Esophagus muscularis mucosa (tissue), 3 donors: Measurements from ENCODE around the gene SPSB2.

Experiments used
- CTCF ChIP-seq, 3 experiments: fragments of 200-600 bp in 2 of 3; fragments of 450-650 bp in 1 of 3; sonication (generic) in 2 of 3; IDR thresholded peaks; one replicate each; pipeline ENCODE4 v1.5.1; 2017 to 2019; ENCODE audit warnings: antibody characterized with exemption in 3 of 3, mild to moderate bottlenecking in 2 of 3, moderate library complexity in 1 of 3
- POLR2A ChIP-seq: fragments of 450-650 bp; IDR thresholded peaks from one replicate; pipeline ENCODE4 v1.6.1; 2017; ENCODE audit warnings: antibody characterized with exemption, moderate library complexity, mild to moderate bottlenecking, low read depth

- TF ChIP-seq CTCF (IDR thresholded peaks at IDR 0.05) (no peak), POLR2A (no peak)
Observed at GRCh38 chr12:6921996-6922946, 49.2 kb upstream of the SPSB2 start.
